GM19467 (cell line): ENCODE data around the gene UXS1.
"Not testable (repeated sequence)": the region's sequence is repeated elsewhere in the genome, so short reads cannot be mapped to it uniquely, and the experiment has no call there.

Experiments
- ATAC-seq: cut with Tn5 transposase; IDR thresholded peaks from one replicate; pipeline ENCODE4 v1.9.1; 2021; ENCODE audit warnings: mild to moderate bottlenecking, moderate library complexity; ENCODE audit not compliant: unreplicated experiment

The UXS1 gene

DNA sequence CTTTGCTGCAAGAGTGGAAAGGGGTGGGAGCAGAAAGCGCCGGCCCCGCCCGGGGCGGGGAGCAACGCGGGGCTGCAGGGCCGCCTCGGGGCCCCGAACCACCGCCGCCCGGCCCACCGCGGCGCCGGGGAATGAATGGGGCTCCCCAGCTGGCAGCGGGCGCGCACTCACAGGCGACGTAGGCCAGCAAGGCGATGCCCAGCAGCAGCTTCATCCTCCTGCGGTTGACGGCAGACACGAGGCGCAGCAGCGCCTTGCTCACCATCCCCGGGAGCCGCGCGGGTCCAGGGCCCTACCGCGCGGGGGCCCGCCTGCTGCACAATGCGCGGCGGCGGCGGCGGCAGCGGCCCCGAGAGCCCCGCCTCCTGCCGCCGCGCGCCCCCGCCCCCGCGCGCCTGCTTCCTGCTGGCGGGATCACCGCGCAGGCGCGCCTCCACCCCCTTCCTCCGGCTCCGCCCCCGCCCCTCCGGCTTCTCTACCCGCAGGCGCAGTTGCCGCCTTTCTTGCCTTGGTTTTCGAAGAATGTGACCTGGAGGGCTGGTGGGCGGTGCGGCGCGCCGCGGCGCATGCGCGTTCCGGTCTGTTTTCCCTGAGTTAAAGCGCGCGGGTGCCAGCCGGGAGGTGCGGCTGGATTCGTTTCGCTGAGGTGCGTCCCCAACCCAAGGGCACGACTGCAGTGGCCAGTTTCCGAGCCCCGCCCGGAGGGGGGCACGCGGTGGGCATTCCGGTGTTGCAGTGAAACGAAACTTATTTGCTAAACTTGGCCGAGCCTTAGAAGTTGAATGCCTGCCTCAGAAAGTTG is at the start of gene UXS1:
TSS of gene UXS1 (minus strand) at position 325 of the 802 bp plus-strand sequence. CDS start at position 265, 60 bp downstream.
- ATAC-seq: peak; percentile 71

DNA sequence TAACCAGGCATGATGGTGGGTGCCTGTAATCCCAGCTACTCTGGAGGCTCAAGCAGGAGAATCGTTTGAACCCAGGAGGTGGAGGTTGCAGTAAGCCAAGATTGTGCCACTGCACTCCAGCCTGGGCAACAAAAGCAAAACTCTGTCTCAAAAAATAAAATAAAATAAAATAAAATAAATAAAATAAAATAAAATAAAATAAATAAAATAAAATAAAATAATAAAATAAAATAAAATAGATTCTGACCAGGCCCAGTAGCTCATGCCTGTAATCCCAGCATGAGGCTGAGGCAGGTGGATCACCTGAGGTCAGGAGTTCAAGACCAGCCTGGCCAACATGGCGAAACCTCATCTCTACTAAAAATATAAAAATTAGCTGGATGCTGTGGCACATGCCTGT is 45.4 kb upstream of the UXS1 start:
- ATAC-seq: not testable (repeated sequence)

GRCh38 chr2:106235392-106235791 is 41.3 kb upstream of the UXS1 start:
- ATAC-seq: not testable (repeated sequence)

- no peak for ATAC-seq
These were observed 39.2 kb upstream of the UXS1 start for GRCh38 chr2:106233350-106233706.

GRCh38 chr2:106232638-106233349 is 38.7 kb upstream of the UXS1 start:
- ATAC-seq: no peak

- ATAC-seq: no peak
These were observed 29.2 kb upstream of the UXS1 start for GRCh38 chr2:106223347-106223746.

GRCh38 chr2:106222057-106222456 is 28.0 kb upstream of the UXS1 start:
- not testable (repeated sequence) for ATAC-seq

- no peak for ATAC-seq
These were observed 25.7 kb upstream of the UXS1 start for GRCh38 chr2:106219813-106220212.

- not testable (repeated sequence) for ATAC-seq
These were observed 25.1 kb upstream of the UXS1 start for GRCh38 chr2:106219157-106219556.

DNA sequence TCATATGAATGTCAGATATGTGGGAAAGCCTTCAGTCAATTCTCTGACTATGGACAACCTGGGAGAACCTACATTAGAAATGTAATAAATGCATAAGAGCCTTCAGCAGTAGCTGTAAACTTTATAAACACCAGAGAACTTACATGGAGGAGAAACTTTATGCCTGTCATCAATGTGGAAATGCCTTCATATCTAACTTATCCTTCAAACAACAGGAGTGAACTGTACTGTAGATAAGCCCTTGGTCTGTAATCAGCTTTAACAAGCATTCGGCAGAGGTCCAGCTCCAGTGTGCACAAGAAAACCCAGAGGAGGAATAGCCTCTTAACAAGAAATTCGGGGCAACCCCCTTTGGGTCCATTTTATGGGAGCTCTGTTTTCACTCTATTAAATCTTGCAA is 14.8 kb upstream of the UXS1 start:
- no peak for ATAC-seq

- ATAC-seq: no peak
These were observed 14.3 kb upstream of the UXS1 start for GRCh38 chr2:106208399-106208798.

- no peak for ATAC-seq
These were observed 13.1 kb upstream of the UXS1 start for GRCh38 chr2:106207246-106207645.

DNA sequence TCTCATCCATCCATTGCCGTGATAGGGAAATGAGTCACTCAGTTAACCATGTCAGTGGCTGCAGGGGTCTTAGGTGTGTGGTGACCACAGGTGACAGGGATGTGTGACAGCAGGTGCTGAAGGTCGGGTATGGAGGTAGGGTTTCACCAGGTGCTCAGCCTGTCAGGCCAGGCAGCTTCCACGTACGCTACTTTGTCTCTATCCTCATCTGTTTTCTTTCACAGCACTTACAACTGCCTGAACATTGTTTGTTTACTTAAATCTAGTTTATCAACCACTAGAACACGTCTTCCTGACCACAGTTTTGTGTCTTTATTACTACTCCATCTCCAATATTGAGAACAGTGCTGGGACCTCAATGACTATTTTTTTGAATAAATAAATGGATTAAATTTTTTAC is 11.4 kb upstream of the UXS1 start:
- ATAC-seq: no peak

GRCh38 chr2:106204551-106204950 is 10.4 kb upstream of the UXS1 start:
- ATAC-seq: not testable (repeated sequence)

DNA sequence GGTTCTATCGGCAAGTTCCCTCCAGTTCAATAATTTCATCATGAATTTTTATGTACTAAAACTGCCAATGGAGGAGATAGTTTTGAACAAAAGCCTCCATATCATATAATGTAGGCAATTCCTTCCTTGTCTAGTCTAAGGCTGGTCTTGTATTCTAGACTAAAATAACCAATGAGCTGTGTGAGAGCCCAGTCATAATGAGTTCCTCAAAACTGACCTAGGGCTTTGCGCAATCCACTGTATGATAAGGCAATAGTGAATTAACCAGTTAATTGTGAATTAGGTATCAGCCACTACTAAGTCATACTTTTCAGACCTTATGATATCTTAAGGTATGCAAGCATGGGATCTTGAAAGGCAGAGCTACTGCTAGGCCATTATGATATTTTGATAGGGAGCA is 7.6 kb upstream of the UXS1 start:
- no peak for ATAC-seq

- no peak for ATAC-seq
These were observed 3.8 kb upstream of the UXS1 start for GRCh38 chr2:106197878-106198277.

GRCh38 chr2:106195981-106196380 is 1.9 kb upstream of the UXS1 start:
- ATAC-seq: no peak

DNA sequence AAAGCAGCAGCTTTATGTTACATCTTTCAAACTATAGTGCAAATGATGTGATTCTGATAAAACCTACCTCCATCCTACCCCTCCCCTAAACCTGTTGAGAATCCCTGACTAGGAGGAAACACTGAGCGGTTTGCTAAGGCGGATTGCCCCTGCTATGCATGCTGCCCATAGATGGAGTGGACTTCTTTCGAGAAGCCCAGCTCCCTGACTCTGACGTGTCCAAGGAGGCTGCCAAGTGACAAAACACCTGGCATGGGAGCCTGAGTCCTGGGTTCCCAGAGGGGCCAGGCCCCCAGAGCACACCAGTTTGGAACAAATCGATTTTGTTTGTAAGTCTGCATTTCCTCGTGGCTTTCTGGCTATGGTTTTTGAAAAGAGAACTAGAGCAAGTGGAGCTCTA is 1.4 kb upstream of the UXS1 start:
- no peak for ATAC-seq

DNA sequence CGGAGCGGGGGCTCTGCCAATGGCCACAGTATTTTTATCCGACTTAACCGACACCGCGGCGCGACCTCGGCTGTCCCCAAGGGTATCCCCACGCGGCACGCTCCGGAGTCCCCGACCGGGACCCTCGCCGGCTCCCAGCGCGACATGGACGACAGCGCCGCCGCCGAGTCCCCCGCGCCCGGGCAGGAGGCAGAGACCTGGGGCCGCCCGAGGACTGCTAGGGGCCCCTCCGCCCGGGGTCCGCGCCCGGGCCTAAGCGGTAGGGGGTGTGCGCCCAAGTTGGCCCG is 468 bp downstream of the UXS1 start:
- no peak for ATAC-seq

DNA sequence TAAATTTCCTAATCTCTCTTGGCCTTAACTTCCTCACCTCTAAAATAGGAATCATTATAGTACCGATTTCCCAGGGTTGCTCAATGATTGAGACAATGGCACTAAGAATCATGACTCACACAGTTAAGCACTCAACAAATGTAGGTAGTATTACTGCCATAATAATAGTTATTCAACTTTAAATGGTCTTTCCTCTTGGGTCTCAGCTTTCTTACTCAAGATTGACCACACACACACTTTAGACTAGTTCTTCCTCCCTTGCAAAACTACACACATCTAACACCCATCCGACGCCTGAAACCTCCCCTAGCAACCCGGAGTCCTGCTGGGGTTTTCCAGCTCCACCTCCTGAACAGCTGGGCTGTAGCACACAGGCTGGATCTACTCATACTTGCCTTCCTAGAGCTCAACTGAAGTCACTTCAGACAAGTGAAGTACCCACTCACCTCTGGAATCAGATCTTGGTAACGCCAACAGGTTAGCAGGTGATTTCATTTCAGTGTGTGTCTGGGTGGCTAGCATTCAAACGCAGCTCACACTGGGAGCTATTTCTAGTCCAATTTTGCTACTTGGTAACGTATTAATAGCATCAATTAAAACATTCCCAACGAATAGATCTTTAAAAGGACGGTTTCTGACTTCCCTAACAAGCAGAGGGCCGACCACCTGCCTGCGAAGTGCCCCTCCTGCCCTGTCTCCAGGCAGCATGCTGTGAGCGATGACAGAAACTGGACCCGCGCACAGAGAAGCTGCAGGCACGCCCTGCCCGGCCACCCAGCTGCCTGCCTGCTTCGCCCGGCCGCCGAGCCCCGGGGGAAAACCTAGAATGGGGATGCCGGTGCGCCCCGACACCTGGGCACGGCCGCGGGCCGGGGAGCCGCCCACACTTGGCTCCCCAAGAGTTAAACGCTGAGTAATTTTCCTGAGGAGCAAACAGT is 1.1 kb downstream of the UXS1 start:
- ATAC-seq: peak; percentile 24

- no peak for ATAC-seq
These were observed 2.5 kb downstream of the UXS1 start for GRCh38 chr2:106191511-106192016.
